Myocyte (in vitro differentiated cells): ENCODE data around the gene SLN. TPM values are rescaled to one million over a fixed set of nuclear protein-coding genes. Genes with fewer than 3 reads are reported as not detected.

ENCODE experiments used
- DNase-seq: peaks from one replicate; pipeline ENCODE4 v3.0.0-alpha.2; 2012; ENCODE audit warnings: low read depth
- total RNA-seq: library from RNA; depleted of rRNA; stranded (reverse); fragments of >200 nt; gene quantifications from 2 replicates; pipeline ENCODE4 v1.2.3, GENCODE V29; 2014

Gene SLN
- total RNA-seq, 1 donor from 2014 or later: 84.1 TPM

- DNase-seq: no peak
Measured at GRCh38 chr11:107683807-107684206, 28.0 kb downstream of the SLN start.

GRCh38 chr11:107683061-107683460 lies 28.8 kb downstream of the SLN start:
- no peak for DNase-seq

GRCh38 chr11:107682572-107682971 lies 29.3 kb downstream of the SLN start:
- DNase-seq: no peak

- DNase-seq: no peak
Measured at GRCh38 chr11:107682171-107682570, 29.7 kb downstream of the SLN start.

- DNase-seq: no peak
Measured at GRCh38 chr11:107679255-107680024, 32.4 kb downstream of the SLN start.

- DNase-seq: no peak
Measured at GRCh38 chr11:107678632-107678971, 33.3 kb downstream of the SLN start.

GRCh38 chr11:107677924-107678631 lies 33.8 kb downstream of the SLN start:
- no peak for DNase-seq

GRCh38 chr11:107676336-107677057 lies 35.4 kb downstream of the SLN start:
- no peak for DNase-seq

- DNase-seq: no peak
Measured at GRCh38 chr11:107675902-107676301, 36.0 kb downstream of the SLN start.

GRCh38 chr11:107669893-107670601 lies 41.8 kb downstream of the SLN start:
- DNase-seq: no peak

- no peak for DNase-seq
Measured at GRCh38 chr11:107669191-107669740, 42.6 kb downstream of the SLN start.

GRCh38 chr11:107666911-107667613 lies 44.8 kb downstream of the SLN start:
- DNase-seq: peak; percentile 55

- peak; percentile 89 for DNase-seq
Measured at GRCh38 chr11:107665018-107665417, 46.8 kb downstream of the SLN start.

- DNase-seq: peak; percentile 36
Measured at GRCh38 chr11:107661656-107662055, 50.2 kb downstream of the SLN start.

GRCh38 chr11:107660066-107660465 lies 51.8 kb downstream of the SLN start:
- no peak for DNase-seq

- no peak for DNase-seq
Measured at GRCh38 chr11:107659310-107659709, 52.5 kb downstream of the SLN start.
